GM11168 (cell line): ENCODE measurements around the gene VPS41.

Experiments used
- in situ Hi-C: fragments of 300-500 bp; cut with MboI; formaldehyde crosslinking; loops from one replicate; pipeline ENCODE4 v1.12.0; 2022; ENCODE audit warnings: low sequenced_read_pairs; ENCODE audit not compliant: unreplicated experiment

The VPS41 gene

GRCh38 chr7:38685851-38686250 is 223.1 kb downstream of the VPS41 start:
- in situ Hi-C loops, result no loop called here

DNA sequence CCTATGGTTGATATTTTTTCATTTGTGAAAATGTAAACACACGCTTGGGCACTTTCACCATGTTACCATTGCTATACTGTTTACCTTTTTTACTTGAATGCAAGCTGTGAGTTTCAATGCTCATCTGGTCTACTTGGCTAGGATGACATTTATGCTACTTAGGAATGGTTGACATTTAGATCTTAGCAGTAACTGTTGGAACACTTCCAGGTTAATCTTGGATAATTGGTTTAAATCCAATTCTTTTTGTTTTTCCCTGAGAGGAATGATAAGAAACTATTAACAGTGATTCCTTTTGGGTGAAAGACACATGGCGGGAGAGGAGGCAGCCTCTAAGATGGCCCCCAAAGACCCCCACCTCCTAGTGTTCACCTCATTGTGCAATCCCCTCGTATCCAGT is 226.4 kb downstream of the VPS41 start:
- in situ Hi-C loops, result no loop called here

- in situ Hi-C loops, result no loop called here
These were observed 227.1 kb downstream of the VPS41 start for GRCh38 chr7:38681882-38682281.

- in situ Hi-C loops, result no loop called here
These were observed 229.6 kb downstream of the VPS41 start for GRCh38 chr7:38679419-38679818.

GRCh38 chr7:38678698-38679054 is 230.3 kb downstream of the VPS41 start:
- in situ Hi-C loops, result no loop called here

GRCh38 chr7:38677981-38678697 is 230.9 kb downstream of the VPS41 start:
- in situ Hi-C loops, result no loop called here

DNA sequence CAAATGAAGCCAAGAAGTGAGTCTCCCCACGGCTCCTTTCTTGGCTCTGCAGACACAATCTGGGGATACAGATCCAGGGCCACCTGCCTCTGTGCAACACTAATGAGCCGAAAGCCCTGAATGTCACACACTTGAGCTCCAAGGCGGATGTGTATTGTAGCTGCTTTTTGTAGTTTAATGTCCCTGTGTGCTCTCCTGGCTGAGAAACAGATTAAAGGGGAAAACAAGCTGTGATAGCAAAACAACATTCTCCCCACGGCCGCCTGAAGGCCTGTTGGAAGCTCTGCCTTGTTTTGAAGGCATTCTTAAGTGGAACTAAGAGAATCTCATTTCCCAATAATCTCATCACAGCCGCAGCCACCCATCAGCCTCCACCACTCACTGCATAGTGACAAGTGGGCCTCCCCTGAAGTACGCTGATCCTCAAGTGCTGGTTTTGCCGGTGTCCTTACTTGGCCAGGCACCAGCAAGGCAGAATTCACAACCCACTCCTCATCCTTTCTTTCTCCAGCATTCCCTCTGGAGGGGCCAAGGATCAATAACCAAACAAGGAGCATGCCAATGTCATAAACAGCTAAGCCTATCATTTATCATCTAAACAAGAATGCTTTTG is 233.4 kb downstream of the VPS41 start:
- in situ Hi-C loops, result no loop called here

DNA sequence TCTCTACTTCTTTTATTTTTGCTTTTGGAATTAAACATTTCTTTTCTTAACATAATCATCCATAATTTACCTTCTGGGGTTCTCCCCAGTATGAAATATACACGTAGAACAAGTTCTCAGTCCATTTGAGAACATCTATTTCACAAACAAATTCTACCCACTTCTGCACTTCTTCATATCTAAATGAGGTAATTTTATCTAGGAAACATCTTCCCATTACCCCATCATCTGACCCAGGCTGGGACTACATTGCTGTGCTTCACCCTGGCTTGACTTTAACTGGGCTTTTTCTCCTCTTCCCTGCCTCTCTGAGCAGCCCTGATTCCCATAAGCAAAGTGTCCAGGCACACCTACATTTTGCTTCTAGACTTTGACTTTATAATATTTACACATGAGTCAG is 234.5 kb downstream of the VPS41 start:
- in situ Hi-C loops, result no loop called here

DNA sequence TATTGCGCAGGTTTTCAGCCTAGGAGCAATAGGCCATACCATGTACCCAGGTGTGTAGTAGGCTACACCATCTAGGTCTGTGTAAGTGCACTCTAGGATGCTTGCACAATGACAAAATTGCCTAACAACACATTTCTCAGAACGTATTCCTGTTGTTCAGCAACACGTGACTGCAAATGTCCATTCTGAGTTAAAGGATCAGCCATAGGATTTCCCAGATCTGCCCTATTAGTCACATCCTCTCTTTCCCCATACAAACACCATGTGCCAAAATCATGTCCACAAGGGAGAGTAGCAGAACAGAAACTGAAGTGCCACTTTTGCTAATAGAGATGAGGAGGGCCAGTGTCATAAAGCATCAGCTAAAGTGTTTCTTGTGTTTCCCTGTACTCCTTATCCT is 235.2 kb downstream of the VPS41 start:
- in situ Hi-C loops, result no loop called here
